Measurements from ENCODE around the gene EPM2AIP1. TPM values are rescaled to one million over a fixed set of nuclear protein-coding genes. Genes with fewer than 3 reads are reported as not detected.

The EPM2AIP1 gene
- total RNA-seq, 4 donors from 2014 or later = 5.4 to 13.4 (median 8.4) TPM

DNA sequence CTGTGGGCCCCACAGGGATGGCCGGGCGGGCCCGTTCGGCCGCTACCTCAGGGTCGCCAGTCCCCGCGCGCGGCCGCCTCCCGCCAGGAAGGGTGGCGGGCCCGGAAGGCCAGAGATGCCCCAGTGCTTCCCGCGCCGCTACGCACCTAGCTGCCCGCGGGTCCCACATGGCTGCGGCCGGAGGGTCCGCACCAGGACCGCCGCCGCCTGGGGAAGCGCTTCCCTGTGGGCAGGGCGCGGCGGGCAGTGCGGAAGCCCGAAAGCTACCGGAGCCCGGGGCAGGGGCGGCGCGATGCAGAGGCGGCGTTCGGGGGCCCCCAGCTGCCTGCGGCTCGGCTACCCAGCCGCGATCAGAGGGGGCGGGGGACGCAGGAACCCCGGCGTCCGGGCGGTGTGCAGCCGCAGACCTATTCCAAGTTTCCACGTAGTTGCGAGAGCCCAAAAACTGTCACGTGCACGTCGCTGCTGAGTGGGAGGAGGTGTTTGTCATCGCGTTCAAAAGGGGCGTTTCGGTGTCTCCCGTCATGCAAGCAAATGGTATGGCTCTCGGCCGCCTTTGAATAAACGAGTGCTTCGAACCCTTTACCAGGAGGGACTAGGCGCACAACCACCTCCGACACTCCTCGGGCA lies 48.2 kb downstream of the EPM2AIP1 start, which contains the start of gene TRANK1:
Gene TRANK1, minus strand, starts transcription at position 414 of the 630 bp plus-strand sequence. Its CDS starts 245 bp downstream, at position 169.
- peak; percentile 63 to 95 for DNase-seq (ENCODE audit: low spot score in 2 of 2)
- intact Hi-C loops (cut with DNase I; ENCODE audit: low total_unique reads) = no loop called here
- 2 to 3% methylated on average over 23 to 29 of the region's 68 CpGs for WGBS, 2 donors
- peak within 1 kb of the TSS; percentile 42 for H3K4me3 ChIP-seq (ENCODE audit: low read depth, poor library complexity, severe bottlenecking)
- TF ChIP-seq POLR2A (IDR thresholded peaks at IDR 0.05) = no peak
- TF ChIP-seq CTCF (IDR thresholded peaks at IDR 0.05) = no peak

DNA sequence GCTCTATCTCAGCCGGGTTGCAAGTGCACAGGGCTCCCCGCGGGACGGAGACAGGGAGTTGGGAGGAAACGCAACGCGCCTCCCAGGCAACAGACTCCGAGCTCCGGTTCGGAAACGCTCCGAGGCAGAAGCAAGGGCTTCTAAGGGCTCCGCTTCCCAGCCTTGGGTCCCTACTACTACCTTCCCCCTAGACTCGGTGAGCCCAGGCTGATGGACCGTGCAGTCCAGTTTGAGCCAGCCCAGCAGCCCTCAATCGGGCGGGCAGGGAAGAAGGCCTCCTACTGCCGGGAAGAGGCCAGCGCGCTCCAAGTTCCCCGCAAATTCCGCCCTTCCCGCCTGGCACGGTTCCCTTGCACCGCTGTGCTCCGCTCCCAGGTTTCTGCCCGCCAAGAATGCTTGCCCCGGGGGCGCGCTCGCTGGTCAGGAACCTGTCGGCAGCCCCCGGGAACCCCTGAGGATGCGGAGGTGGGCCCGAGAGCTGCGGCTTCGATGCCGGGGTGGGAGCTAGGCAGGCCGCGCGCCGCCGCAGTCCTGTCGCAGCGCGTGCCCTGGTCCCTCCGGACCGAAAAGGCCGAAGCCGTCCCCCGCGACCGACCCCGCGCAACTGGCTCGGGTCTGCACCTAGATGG lies 48.8 kb downstream of the EPM2AIP1 start:
- intact Hi-C loops (cut with DNase I; ENCODE audit: low total_unique reads) = no loop called here
- DNase-seq (ENCODE audit: low spot score in 2 of 2) = peak; percentile 24 to 89
- TF ChIP-seq CTCF (IDR thresholded peaks at IDR 0.05) = no peak
- TF ChIP-seq POLR2A (IDR thresholded peaks at IDR 0.05) = no peak
- peak overlapping the region; percentile 42 for H3K4me3 ChIP-seq (ENCODE audit: low read depth, poor library complexity, severe bottlenecking)
- 0% methylated on average over 22 to 24 of the region's 56 CpGs for WGBS, 2 donors

- no peak for TF ChIP-seq CTCF (IDR thresholded peaks at IDR 0.05)
- TF ChIP-seq POLR2A (IDR thresholded peaks at IDR 0.05) = no peak
- peak in 1 of 2 donors; percentile 45 for DNase-seq (ENCODE audit: low spot score in 2 of 2)
- intact Hi-C loops (cut with DNase I; ENCODE audit: low total_unique reads) = no loop called here
- WGBS, 2 donors = 21 to 26% methylated on average over 10 of the region's 10 CpGs
- peak overlapping the region; percentile 42 for H3K4me3 ChIP-seq (ENCODE audit: low read depth, poor library complexity, severe bottlenecking)
Observed at GRCh38 chr3:36943601-36944000, 49.3 kb downstream of the EPM2AIP1 start.

GRCh38 chr3:36942638-36943248 lies 50.2 kb downstream of the EPM2AIP1 start:
- no peak for TF ChIP-seq POLR2A (IDR thresholded peaks at IDR 0.05)
- TF ChIP-seq CTCF (IDR thresholded peaks at IDR 0.05) = no peak
- DNase-seq (ENCODE audit: low spot score in 2 of 2) = peak in 1 of 2 donors; percentile 64
- no peak overlapping the region for H3K4me3 ChIP-seq (ENCODE audit: low read depth, poor library complexity, severe bottlenecking)
- intact Hi-C loops (cut with DNase I; ENCODE audit: low total_unique reads) = no loop called here
- 92 to 97% methylated on average over 21 of the region's 21 CpGs for WGBS, 2 donors

- no peak for DNase-seq (ENCODE audit: low spot score in 2 of 2)
- intact Hi-C loops (cut with DNase I; ENCODE audit: low total_unique reads) = no loop called here
- H3K4me3 ChIP-seq (ENCODE audit: low read depth, poor library complexity, severe bottlenecking) = no peak overlapping the region
- TF ChIP-seq CTCF (IDR thresholded peaks at IDR 0.05) (no peak), POLR2A (IDR thresholded peaks at IDR 0.05) (no peak)
- WGBS, 2 donors = 79 to 87% methylated on average over 3 of the region's 3 CpGs
Observed at GRCh38 chr3:36941658-36942057, 51.3 kb downstream of the EPM2AIP1 start.
